ENCODE data around the gene ADAMTS17.

Gene ADAMTS17

GRCh38 chr15:100007609-100008008 lies 334.2 kb downstream of the ADAMTS17 start:
- no peak for DNase-seq

GRCh38 chr15:100005715-100006114 lies 336.1 kb downstream of the ADAMTS17 start:
- no peak for DNase-seq

GRCh38 chr15:100005013-100005412 lies 336.8 kb downstream of the ADAMTS17 start:
- no peak for DNase-seq

GRCh38 chr15:100002787-100003536 lies 338.8 kb downstream of the ADAMTS17 start:
- no peak for DNase-seq

GRCh38 chr15:100002086-100002620 lies 339.6 kb downstream of the ADAMTS17 start:
- DNase-seq, result no peak

- DNase-seq, result no peak
Measured at GRCh38 chr15:100001405-100001804, 340.4 kb downstream of the ADAMTS17 start.

GRCh38 chr15:99999282-100000070 lies 342.3 kb downstream of the ADAMTS17 start:
- DNase-seq, result no peak

GRCh38 chr15:99998661-99999101 lies 343.1 kb downstream of the ADAMTS17 start:
- DNase-seq, result no peak

GRCh38 chr15:99997112-99997651 lies 344.6 kb downstream of the ADAMTS17 start:
- DNase-seq, result no peak

- no peak for DNase-seq
Measured at GRCh38 chr15:99996660-99997059, 345.1 kb downstream of the ADAMTS17 start.

- no peak for DNase-seq
Measured at GRCh38 chr15:99995543-99995942, 346.2 kb downstream of the ADAMTS17 start.

- no peak for DNase-seq
Measured at GRCh38 chr15:99994849-99995248, 346.9 kb downstream of the ADAMTS17 start.

- DNase-seq, result no peak
Measured at GRCh38 chr15:99993681-99994131, 348.1 kb downstream of the ADAMTS17 start.

GRCh38 chr15:99993262-99993661 lies 348.5 kb downstream of the ADAMTS17 start:
- no peak for DNase-seq

GRCh38 chr15:99992611-99993231 lies 349.1 kb downstream of the ADAMTS17 start:
- DNase-seq, result no peak

- DNase-seq, result no peak
Measured at GRCh38 chr15:99989095-99989494, 352.7 kb downstream of the ADAMTS17 start.

GRCh38 chr15:99987701-99988100 lies 354.1 kb downstream of the ADAMTS17 start:
- no peak for DNase-seq

GRCh38 chr15:99987119-99987506 lies 354.7 kb downstream of the ADAMTS17 start:
- no peak for DNase-seq

- no peak for DNase-seq
Measured at GRCh38 chr15:99986297-99987118, 355.3 kb downstream of the ADAMTS17 start.

- DNase-seq, result no peak
Measured at GRCh38 chr15:99985878-99986277, 355.9 kb downstream of the ADAMTS17 start.

GRCh38 chr15:99984491-99985243 lies 357.1 kb downstream of the ADAMTS17 start:
- no peak for DNase-seq
